H9 (cell line): ENCODE data around the gene WAPL. TPM values are rescaled to one million over a fixed set of nuclear protein-coding genes. Genes with fewer than 3 reads are reported as not detected.

Experiments
- DNase-seq: peaks from one replicate; pipeline ENCODE4 v3.0.0-alpha.2; 2017
- H2AFZ ChIP-seq: one replicate; pipeline ENCODE4 v1.6.1; 2013; ENCODE audit warnings: mild to moderate bottlenecking, low read length, control low read depth, moderate library complexity
- H2AK5ac ChIP-seq: 2 replicates; pipeline ENCODE4 v1.6.1; 2013; ENCODE audit warnings: low read length, control low read depth, mixed read lengths; ENCODE audit not compliant: insufficient read length
- H2BK120ac ChIP-seq: one replicate; pipeline ENCODE4 v1.6.1; 2013; ENCODE audit warnings: low read depth, mild to moderate bottlenecking, low read length, control low read depth, inconsistent platforms; ENCODE audit not compliant: poor library complexity, severe bottlenecking
- H2BK12ac ChIP-seq: 2 replicates; pipeline ENCODE4 v1.6.1; 2013; ENCODE audit warnings: low read length, control low read depth, mixed read lengths, low read depth; ENCODE audit not compliant: insufficient read length
- H2BK15ac ChIP-seq: 2 replicates; pipeline ENCODE4 v1.6.1; 2013; ENCODE audit warnings: low read depth, low read length, control low read depth
- H2BK20ac ChIP-seq: one replicate; pipeline ENCODE4 v1.6.1; 2013; ENCODE audit warnings: low read depth, mild to moderate bottlenecking, low read length, control low read depth, inconsistent platforms; ENCODE audit not compliant: poor library complexity, severe bottlenecking
- H2BK5ac ChIP-seq: 2 replicates; pipeline ENCODE4 v1.6.1; 2013; ENCODE audit warnings: low read length, control low read depth, mixed read lengths; ENCODE audit not compliant: insufficient read length
- H3K14ac ChIP-seq: 2 replicates; pipeline ENCODE4 v1.6.1; 2013; ENCODE audit warnings: low read length, control low read depth; ENCODE audit not compliant: insufficient read depth
- H3K18ac ChIP-seq: 2 replicates; pipeline ENCODE4 v1.6.1; 2013; ENCODE audit warnings: low read depth, mild to moderate bottlenecking, mixed read lengths, low read length, control low read depth; ENCODE audit not compliant: insufficient read length
- H3K23ac ChIP-seq: 2 replicates; pipeline ENCODE4 v1.6.1; 2013; ENCODE audit warnings: low read length, control low read depth, mixed read lengths, low read depth; ENCODE audit not compliant: insufficient read length
- H3K23me2 ChIP-seq: 2 replicates; pipeline ENCODE4 v1.6.1; 2013; ENCODE audit warnings: low read depth, mild to moderate bottlenecking, mixed read lengths, low read length, control low read depth; ENCODE audit not compliant: insufficient read length, poor library complexity, severe bottlenecking
- H3K27ac ChIP-seq: 2 replicates; pipeline ENCODE4 v1.5.1; 2013; ENCODE audit warnings: low read length, control low read depth, mixed read lengths, low read depth; ENCODE audit not compliant: insufficient read length
- H3K27me3 ChIP-seq: 2 replicates; pipeline ENCODE4 v1.6.1; 2013; ENCODE audit warnings: low read length, control low read depth, inconsistent platforms; ENCODE audit not compliant: insufficient read depth
- H3K4ac ChIP-seq: 2 replicates; pipeline ENCODE4 v1.6.1; 2013; ENCODE audit warnings: low read depth, mild to moderate bottlenecking, control low read depth, inconsistent platforms, low read length, moderate library complexity
- H3K4me1 ChIP-seq: 2 replicates; pipeline ENCODE4 v1.6.1; 2013; ENCODE audit warnings: low read length, control low read depth, inconsistent platforms; ENCODE audit not compliant: insufficient read depth
- H3K4me2 ChIP-seq: 2 replicates; pipeline ENCODE4 v1.6.1; 2013; ENCODE audit warnings: low read length, control low read depth, mixed read lengths; ENCODE audit not compliant: insufficient read length, insufficient read depth
- H3K56ac ChIP-seq: 2 replicates; pipeline ENCODE4 v1.6.1; 2013; ENCODE audit warnings: low read depth, mild to moderate bottlenecking, mixed read lengths, low read length, control low read depth; ENCODE audit not compliant: insufficient read length
- H3K79me1 ChIP-seq: 2 replicates; pipeline ENCODE4 v1.6.1; 2013; ENCODE audit warnings: low read depth, mild to moderate bottlenecking, moderate library complexity, low read length, control low read depth, inconsistent platforms; ENCODE audit not compliant: insufficient read depth, poor library complexity, severe bottlenecking
- H3K79me2 ChIP-seq: 2 replicates; pipeline ENCODE4 v1.6.1; 2013; ENCODE audit warnings: low read length, control low read depth, inconsistent platforms; ENCODE audit not compliant: insufficient read depth
- H3K9ac ChIP-seq: 2 replicates; pipeline ENCODE4 v1.6.1; 2013; ENCODE audit warnings: low read length, control low read depth, mixed read lengths; ENCODE audit not compliant: insufficient read length; ENCODE audit errors: extremely low read depth
- H3K9me3 ChIP-seq: one replicate; pipeline ENCODE4 v1.6.1; 2013; ENCODE audit warnings: low read depth, low read length, inconsistent platforms; ENCODE audit not compliant: control insufficient read depth
- H3T11ph ChIP-seq: one replicate; pipeline ENCODE4 v1.6.1; 2013; ENCODE audit warnings: mild to moderate bottlenecking, low read length, control low read depth, inconsistent platforms
- H4K20me1 ChIP-seq: one replicate; pipeline ENCODE4 v1.6.1; 2013; ENCODE audit not compliant: control insufficient read depth, insufficient read length, insufficient read depth
- H4K5ac ChIP-seq: 2 replicates; pipeline ENCODE4 v1.6.1; 2013; ENCODE audit warnings: low read depth, mild to moderate bottlenecking, mixed read lengths, low read length, control low read depth; ENCODE audit not compliant: insufficient read length
- H4K8ac ChIP-seq: replicated peaks from 2 replicates; pipeline ENCODE4 v1.6.1; 2013; ENCODE audit warnings: low read length, control low read depth, mixed read lengths, low read depth; ENCODE audit not compliant: insufficient read length
- H4K91ac ChIP-seq: 2 replicates; pipeline ENCODE4 v1.6.1; 2013; ENCODE audit warnings: low read depth, mild to moderate bottlenecking, moderate library complexity, mixed read lengths, low read length, control low read depth; ENCODE audit not compliant: insufficient read length
- H3K27ac Mint-ChIP-seq, 3 experiments: 2 replicates in 2 of 3; 3 replicates in 1 of 3; pipeline ENCODE4 v1.8.0; 2020 to 2021; ENCODE audit warnings: mixed read lengths in 3 of 3, mild to moderate bottlenecking in 1 of 3, moderate library complexity in 1 of 3
- H3K27me3 Mint-ChIP-seq: 2 replicates; pipeline ENCODE4 v1.8.0; 2021; ENCODE audit warnings: low read depth, mild to moderate bottlenecking, moderate library complexity, mixed read lengths
- H3K36me3 Mint-ChIP-seq, 3 experiments: 2 replicates in 2 of 3; 3 replicates in 1 of 3; pipeline ENCODE4 v1.8.0; 2020 to 2021; ENCODE audit warnings: low read depth in 3 of 3, mixed read lengths in 3 of 3; ENCODE audit not compliant: insufficient read depth in 1 of 3
- H3K4me1 Mint-ChIP-seq, 2 experiments: 2 replicates each; pipeline ENCODE4 v1.8.0; 2020; ENCODE audit warnings: mixed read lengths in 2 of 2
- H3K4me3 Mint-ChIP-seq, 2 experiments: 2 replicates in 1 of 2; 3 replicates in 1 of 2; pipeline ENCODE4 v1.8.0; 2020 to 2021; ENCODE audit warnings: mild to moderate bottlenecking in 2 of 2, mixed read lengths in 2 of 2, moderate library complexity in 1 of 2
- H3K9me3 Mint-ChIP-seq, 2 experiments: 2 replicates in 1 of 2; 3 replicates in 1 of 2; pipeline ENCODE4 v1.8.0; 2020; ENCODE audit warnings: mild to moderate bottlenecking in 2 of 2, mixed read lengths in 2 of 2, moderate library complexity in 1 of 2
- whole genome bisulfite sequencing: extraction: QIAGEN DNeasy Blood & Tissue Kit; methylation state at CpG from one replicate; pipeline ENCODE4 v1.1.7; 2013; ENCODE audit warnings: missing lambda C conversion rate, low lambda C conversion rate, mixed read lengths; ENCODE audit not compliant: insufficient read length; ENCODE audit errors: extremely low coverage; 5-methylcytosine and 5-hydroxymethylcytosine counted together
- total RNA-seq: library from RNA; stranded (reverse); gene quantifications from 2 replicates; pipeline ENCODE4 v1.2.1, GENCODE V29; 2021
- TF ChIP-seq, protein P1 (sequence below): fragments of 200-600 bp; sonication (generic); conservative IDR thresholded peaks from 3 replicates; pipeline ENCODE4 v1.8.0; 2021; ENCODE audit warnings: antibody characterized with exemption, mild to moderate bottlenecking

The WAPL gene
- total RNA-seq, 1 experiment from 2014 or later: 61.4 TPM

DNA sequence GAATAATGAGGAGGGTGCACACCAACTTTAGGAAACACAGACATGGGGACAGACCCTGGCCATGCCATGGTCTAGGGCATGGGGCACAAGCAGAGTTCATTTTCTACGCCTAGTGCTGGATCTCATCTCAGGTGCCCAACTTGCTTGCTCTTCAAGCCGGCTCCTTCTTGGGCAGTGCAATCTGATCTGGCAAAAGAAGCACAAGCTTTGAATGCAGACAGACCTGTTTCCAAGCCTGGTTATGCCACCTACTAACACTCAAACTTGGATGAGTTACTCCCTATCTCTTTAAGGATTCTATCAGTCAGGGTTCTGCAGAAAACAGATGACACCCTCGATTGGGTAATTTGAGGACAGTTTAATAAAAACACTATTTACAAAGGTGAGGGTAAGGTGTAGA is 34.9 kb upstream of the WAPL start:
- peaks cover 10 to 13% of the 10 kb centered on the region in 2 experiments for H3K4me1 Mint-ChIP-seq
- H3T11ph ChIP-seq: no peak overlapping the region
- H4K8ac ChIP-seq: no peak overlapping the region
- H2BK120ac ChIP-seq: no peak overlapping the region
- H2AK5ac ChIP-seq: no peak overlapping the region
- no CpG with 5 or more reads among the region's 3 CpGs for WGBS
- no peak overlapping the region for H3K23ac ChIP-seq
- no peak overlapping the region for H3K27ac Mint-ChIP-seq
- no peak overlapping the region for H3K4me3 Mint-ChIP-seq
- no peak overlapping the region for H2BK5ac ChIP-seq
- H3K79me2 ChIP-seq: no peaks in the 10 kb centered on the region
- H3K9me3 Mint-ChIP-seq: peaks cover 2 to 6% of the 10 kb centered on the region in 2 experiments; a peak in 3 of 5 replicates
- H3K4me1 ChIP-seq: peaks cover 3% of the 10 kb centered on the region; the same call in 1 of the 2 replicates
- H2AFZ ChIP-seq: no peak overlapping the region
- no peaks in the 10 kb centered on the region; a peak in 1 of 7 replicates for H3K36me3 Mint-ChIP-seq
- H3K27ac ChIP-seq: no peak overlapping the region
- H3K9ac ChIP-seq: no peak overlapping the region
- H3K9me3 ChIP-seq: no peaks in the 10 kb centered on the region
- no peak overlapping the region for H4K5ac ChIP-seq
- H3K4me2 ChIP-seq: no peak overlapping the region
- DNase-seq: no peak
- no peaks in the 10 kb centered on the region for H4K20me1 ChIP-seq
- H3K79me1 ChIP-seq: no peaks in the 10 kb centered on the region
- no peak overlapping the region for H4K91ac ChIP-seq
- no peaks in the 10 kb centered on the region; the same call in 1 of the 2 replicates for H3K27me3 Mint-ChIP-seq
- H2BK12ac ChIP-seq: no peak overlapping the region
- no peak overlapping the region for H3K4ac ChIP-seq
- no peak overlapping the region for H3K18ac ChIP-seq
- H3K27me3 ChIP-seq: no peaks in the 10 kb centered on the region
- H2BK20ac ChIP-seq: no peak overlapping the region
- no peaks in the 10 kb centered on the region for H3K23me2 ChIP-seq
- TF ChIP-seq, protein P1, sequence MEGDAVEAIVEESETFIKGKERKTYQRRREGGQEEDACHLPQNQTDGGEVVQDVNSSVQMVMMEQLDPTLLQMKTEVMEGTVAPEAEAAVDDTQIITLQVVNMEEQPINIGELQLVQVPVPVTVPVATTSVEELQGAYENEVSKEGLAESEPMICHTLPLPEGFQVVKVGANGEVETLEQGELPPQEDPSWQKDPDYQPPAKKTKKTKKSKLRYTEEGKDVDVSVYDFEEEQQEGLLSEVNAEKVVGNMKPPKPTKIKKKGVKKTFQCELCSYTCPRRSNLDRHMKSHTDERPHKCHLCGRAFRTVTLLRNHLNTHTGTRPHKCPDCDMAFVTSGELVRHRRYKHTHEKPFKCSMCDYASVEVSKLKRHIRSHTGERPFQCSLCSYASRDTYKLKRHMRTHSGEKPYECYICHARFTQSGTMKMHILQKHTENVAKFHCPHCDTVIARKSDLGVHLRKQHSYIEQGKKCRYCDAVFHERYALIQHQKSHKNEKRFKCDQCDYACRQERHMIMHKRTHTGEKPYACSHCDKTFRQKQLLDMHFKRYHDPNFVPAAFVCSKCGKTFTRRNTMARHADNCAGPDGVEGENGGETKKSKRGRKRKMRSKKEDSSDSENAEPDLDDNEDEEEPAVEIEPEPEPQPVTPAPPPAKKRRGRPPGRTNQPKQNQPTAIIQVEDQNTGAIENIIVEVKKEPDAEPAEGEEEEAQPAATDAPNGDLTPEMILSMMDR: no peak
- no peak overlapping the region for H3K56ac ChIP-seq
- no peak overlapping the region for H2BK15ac ChIP-seq
- no peak overlapping the region for H3K14ac ChIP-seq
